ENCODE results near the gene POC5.
"Not testable (repeated sequence)": the region's sequence is repeated elsewhere in the genome, so short reads cannot be mapped to it uniquely, and the experiment has no call there.

POC5 gene

GRCh38 chr5:75706016-75706415 lies 11.2 kb downstream of the POC5 start:
- DNase-seq = no peak

DNA sequence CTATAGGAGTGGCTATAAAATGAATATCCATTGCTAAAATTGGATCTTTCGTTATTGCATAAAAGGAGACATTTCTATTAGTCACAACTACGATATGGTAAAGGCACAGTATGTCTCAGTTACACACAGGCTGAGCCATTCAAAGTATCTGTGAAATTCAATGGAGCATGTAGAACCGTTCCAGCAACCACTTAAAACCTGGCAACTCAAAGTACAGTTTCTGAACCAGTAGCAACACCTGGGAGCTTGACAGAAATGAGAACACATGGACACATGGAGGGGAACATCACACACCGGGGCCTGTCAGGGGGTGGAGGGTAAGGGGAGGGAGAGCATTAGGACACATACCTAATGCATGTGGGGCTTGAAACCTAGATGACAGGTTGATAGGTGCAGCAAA lies 15.4 kb downstream of the POC5 start:
- no peak for DNase-seq

GRCh38 chr5:75695472-75696351 lies 21.5 kb downstream of the POC5 start:
- not testable (repeated sequence) for DNase-seq

- DNase-seq = no peak
These were observed 22.5 kb downstream of the POC5 start for GRCh38 chr5:75694781-75695180.

- DNase-seq = no peak
These were observed 26.6 kb downstream of the POC5 start for GRCh38 chr5:75690669-75691068.

- DNase-seq = no peak
These were observed 30.8 kb downstream of the POC5 start for GRCh38 chr5:75686480-75686879.

GRCh38 chr5:75685141-75685540 lies 32.1 kb downstream of the POC5 start:
- no peak for DNase-seq

DNA sequence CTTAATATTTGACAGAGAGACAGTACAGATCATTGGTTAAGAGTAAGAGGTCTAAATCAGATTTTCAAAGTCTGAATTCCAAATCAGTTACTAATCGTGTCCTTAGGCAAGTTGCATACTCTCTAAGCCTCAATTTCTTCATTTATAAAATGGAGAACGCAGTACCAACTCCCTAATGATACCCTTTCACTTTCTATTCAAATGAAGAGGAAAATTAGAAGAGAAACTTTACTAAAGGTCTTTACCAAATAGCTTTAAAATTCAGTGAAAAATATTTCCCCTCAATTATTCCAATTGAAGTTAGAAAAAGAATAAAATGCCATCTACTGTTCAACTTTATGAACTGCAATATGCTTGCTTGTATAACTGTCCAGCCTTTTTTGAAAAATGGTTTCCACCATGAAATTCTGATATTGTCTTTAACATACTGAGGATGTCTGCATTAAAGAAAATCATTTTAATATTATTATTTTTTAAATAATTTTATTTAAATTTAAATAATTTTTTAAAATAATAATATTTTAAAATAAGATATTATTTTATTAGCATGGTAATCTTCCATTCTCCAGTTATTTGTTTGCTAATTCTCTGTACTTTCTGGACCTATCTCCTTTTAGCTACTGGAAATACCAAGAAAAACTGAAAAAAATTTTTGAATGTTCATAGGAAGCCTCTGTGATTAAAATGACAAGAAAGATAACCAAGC lies 36.0 kb downstream of the POC5 start:
- DNase-seq = no peak

GRCh38 chr5:75678155-75678554 lies 39.1 kb downstream of the POC5 start:
- no peak for DNase-seq

DNA sequence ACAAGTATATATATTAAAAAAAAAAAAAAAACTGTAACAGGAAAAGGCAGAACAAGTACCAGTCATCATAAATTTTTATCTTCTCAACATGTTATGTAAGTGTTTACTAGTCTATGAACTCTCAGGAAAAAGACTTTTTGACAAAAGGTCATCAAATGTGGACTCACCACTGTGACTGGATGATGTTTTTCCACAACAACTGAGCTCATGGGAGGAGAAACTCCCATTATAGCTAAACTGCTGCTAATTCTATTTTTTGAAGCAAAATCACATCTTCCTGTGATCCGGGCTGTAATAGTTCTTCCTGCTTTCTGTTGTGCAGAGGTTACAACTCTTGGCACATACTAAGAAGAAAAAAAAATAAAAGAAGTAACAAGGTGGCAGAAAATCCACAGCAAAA lies 39.6 kb downstream of the POC5 start:
- no peak for DNase-seq

DNA sequence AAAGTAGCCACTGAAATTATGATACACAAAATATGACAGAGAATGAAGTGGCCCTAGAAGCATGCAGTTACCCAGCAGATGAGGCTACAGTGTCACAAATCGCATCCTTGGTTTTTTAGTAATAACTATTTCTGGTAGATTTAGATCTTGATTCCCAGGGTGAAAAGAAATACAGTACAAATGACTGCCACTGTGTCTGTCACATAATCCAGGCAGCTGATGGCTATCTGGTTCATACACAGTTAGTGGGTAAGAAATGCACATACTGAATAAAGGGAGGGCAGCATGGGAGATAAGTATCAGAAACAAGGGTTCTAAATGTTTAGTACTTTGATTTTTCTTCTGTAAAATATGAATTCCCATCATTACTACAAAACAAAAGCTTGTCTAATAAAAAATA lies 41.5 kb downstream of the POC5 start:
- no peak for DNase-seq

DNA sequence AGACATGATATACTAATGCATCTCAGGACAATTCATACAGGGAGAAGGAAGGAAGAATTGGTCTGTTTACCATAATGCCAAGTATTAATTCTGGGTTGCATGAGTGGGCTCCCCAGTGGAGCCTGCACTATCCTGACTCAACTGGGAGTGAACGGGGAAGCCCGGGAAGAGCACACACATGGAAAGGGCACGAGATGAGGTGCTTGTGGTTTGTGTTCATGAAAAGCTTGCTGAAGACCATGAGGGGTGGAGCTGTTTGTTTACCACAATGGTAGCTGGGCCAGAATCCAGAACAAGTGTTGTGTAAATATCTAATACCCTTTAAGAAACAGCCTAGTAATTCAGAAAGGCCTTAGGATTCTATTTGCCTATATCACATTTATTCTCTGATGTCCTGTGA lies 44.6 kb downstream of the POC5 start:
- DNase-seq = no peak

- DNase-seq = no peak
These were observed 45.7 kb downstream of the POC5 start for GRCh38 chr5:75671506-75671905.

DNA sequence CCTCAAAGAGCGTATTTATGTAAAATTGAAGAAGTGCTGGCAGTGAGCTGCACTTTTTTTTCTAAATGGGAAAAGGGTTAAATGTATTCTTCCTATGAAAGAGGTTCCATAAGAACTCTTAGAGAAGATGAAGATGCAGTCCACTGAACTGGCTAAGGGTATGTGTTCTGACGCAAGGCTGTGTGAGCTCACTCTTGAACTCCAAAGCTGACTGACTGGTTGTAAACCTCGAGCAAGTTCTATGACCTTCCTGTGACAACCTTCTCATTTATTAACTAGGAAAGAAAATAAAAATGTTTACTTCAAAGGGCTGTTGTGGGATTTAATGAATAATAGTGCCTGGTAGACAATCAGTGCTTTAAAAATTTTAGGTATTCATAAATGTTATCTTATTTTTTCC lies 46.7 kb downstream of the POC5 start:
- no peak for DNase-seq

GRCh38 chr5:75668977-75669689 lies 48.1 kb downstream of the POC5 start:
- no peak for DNase-seq

DNA sequence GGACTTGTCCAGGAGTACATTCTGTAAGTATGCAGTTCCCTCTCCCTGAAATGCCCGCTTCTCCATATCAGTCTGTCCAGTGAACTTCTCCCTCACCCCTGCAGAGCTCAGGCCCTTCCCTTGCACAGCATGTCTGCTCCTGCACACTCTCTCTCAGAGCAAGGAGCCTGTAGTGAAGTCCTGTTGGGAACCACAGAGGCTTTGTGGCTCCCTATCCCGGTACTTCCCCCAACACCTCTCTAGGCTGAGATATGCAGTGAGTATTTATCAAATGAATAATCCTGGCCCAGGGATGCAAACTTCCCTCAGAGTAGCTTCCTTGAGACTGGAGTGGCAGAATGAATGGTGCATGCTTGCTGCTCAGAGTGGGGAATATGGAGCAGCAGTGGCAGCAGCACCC lies 48.8 kb downstream of the POC5 start:
- no peak for DNase-seq

DNA sequence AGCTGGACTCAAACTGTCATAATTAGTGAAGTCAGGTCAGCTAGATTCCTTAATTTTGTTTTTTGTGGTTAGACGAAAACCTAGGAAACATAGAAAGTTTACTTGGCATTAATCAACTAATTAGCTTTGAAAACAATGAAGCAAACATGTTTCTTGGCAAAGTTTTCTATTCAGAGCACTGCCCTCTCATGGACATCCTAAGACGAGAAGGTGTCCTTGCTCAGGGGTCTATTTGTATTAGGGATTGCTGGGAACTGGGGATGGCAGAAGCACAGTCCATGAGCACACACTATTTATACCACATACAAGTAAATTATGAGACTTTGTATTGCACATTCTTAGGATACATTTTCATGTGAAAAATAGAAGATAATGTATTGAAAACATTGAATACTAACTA lies 49.7 kb downstream of the POC5 start:
- no peak for DNase-seq

DNA sequence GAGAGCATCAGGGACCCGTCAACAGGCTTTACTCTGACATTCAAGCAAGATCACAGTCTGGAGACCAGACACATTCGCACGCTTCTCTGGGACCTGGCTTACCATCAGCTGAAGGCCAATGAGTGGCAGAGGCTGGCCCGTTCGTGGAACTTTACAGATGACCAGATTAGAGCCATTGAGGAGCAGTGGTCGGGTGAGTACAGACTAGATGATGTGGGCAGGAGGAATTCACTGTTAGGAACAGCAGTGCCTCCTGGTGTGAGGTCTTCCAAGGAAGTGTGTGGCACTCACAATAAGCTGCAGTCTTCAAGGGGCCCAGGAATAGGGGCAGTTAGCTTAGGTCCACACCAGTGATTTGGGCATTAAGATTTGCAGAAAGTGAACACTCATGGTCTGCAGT lies 50.4 kb downstream of the POC5 start:
- no peak for DNase-seq

DNA sequence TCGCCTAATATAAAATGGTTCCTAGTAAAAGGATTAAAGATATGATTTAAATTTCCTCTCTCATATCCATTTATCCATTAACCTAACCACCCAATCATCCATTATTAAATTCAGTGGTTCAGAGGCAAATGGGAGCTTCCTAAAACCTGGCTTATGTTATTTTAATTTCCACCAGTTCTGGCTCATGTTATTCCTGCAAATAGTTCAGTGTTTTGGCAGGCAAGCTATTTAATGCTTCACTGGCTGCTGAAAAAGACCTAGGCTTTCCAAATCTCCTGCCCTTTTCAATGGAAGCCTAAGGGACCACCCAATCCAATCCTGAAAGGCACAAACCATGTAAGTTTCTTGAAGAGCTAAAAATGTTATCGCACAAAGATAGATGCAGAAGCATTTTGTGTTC lies 52.3 kb downstream of the POC5 start:
- DNase-seq = no peak

- DNase-seq = no peak
These were observed 53.5 kb downstream of the POC5 start for GRCh38 chr5:75663579-75664284.

DNA sequence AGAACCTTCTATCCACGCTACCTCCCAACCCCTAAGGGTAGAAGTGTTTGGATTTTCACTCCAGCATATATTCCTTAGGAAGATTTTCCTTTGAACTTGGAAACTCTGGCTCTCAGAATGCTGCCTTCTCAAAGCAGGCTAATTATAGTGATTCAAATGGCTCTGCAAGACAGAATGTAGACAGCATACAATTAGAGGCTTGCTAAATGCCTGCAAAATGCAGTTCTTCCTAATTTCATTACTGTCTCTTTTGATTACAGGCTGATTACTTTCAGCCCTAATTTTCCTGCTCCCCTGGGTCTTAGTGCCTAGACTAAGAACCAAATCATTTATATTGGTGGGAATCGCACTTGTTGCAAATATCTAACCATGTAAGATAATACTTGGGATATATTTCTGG lies 55.2 kb downstream of the POC5 start:
- no peak for DNase-seq

GRCh38 chr5:75660678-75661465 lies 56.4 kb downstream of the POC5 start:
- no peak for DNase-seq

Measured in left hindlimb (tissue), 1 donor.